GM12864 (cell line): Measurements from ENCODE around the gene CRADD.

Experiments
- DNase-seq: peaks from one replicate; pipeline ENCODE4 v3.0.0-alpha.2; 2011; ENCODE audit warnings: low read depth
- H3K4me3 ChIP-seq: 2 replicates; pipeline ENCODE4 v1.5.1; 2011; ENCODE audit warnings: mild to moderate bottlenecking, low read depth, low read length, control low read depth
- TF ChIP-seq, protein P1 (sequence below): IDR thresholded peaks from 2 replicates; pipeline ENCODE4 v1.5.1; 2011; ENCODE audit warnings: low read depth, mild to moderate bottlenecking, moderate library complexity, low read length, control low read depth, inconsistent platforms; ENCODE audit errors: missing control alignments

Gene CRADD

GRCh38 chr12:93847517-93848474, 170.6 kb downstream of the CRADD start:
- DNase-seq = peak; percentile 80
- TF ChIP-seq, protein P1, sequence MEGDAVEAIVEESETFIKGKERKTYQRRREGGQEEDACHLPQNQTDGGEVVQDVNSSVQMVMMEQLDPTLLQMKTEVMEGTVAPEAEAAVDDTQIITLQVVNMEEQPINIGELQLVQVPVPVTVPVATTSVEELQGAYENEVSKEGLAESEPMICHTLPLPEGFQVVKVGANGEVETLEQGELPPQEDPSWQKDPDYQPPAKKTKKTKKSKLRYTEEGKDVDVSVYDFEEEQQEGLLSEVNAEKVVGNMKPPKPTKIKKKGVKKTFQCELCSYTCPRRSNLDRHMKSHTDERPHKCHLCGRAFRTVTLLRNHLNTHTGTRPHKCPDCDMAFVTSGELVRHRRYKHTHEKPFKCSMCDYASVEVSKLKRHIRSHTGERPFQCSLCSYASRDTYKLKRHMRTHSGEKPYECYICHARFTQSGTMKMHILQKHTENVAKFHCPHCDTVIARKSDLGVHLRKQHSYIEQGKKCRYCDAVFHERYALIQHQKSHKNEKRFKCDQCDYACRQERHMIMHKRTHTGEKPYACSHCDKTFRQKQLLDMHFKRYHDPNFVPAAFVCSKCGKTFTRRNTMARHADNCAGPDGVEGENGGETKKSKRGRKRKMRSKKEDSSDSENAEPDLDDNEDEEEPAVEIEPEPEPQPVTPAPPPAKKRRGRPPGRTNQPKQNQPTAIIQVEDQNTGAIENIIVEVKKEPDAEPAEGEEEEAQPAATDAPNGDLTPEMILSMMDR = no peak
- no peak overlapping the region for H3K4me3 ChIP-seq

GRCh38 chr12:93848523-93849101, 171.4 kb downstream of the CRADD start:
- no peak overlapping the region for H3K4me3 ChIP-seq
- peak; percentile 46 for DNase-seq
- TF ChIP-seq, protein P1 = no peak

- no peak for DNase-seq
- TF ChIP-seq, protein P1 = no peak
- H3K4me3 ChIP-seq = no peak overlapping the region
Measured at GRCh38 chr12:93849946-93850345, 172.8 kb downstream of the CRADD start.

DNA sequence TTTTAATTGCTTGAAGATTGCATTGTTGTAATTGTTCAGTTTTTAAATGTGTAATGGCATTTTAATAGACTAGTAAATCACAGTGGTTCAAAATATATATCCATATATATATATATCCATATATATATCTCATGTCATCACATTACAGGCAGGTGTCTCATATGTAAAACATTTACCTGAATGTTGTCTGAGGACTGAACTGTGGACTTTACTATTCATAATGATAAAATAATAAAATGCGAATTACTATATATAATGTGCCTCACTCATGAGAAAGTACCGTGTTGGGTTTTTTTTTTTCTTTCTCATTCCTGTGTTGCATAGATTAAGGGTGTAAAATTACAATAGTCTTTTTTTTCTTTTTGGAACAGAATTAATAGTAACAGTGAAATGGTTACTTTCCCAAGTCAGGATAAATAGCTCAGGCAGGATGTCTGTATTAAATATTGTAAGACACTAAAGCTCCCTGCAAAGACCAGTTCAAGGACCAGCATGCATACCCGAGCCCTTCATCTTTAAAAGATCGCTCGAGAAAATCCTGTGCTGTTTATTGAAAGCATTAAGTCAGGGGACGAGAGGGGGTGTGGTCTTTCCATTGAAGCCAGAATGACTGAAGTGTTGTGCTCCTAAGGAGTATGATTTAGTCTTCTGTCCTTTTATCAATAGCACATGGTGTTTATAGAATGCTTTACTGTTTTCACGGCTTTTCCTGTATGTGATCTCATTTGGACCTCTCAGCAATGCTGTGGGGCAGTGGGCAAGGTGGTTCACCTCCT, 173.5 kb downstream of the CRADD start:
- no peak for DNase-seq
- TF ChIP-seq, protein P1 = no peak

GRCh38 chr12:93851257-93851671, 174.1 kb downstream of the CRADD start:
- no peak overlapping the region for H3K4me3 ChIP-seq
- DNase-seq = no peak
- TF ChIP-seq, protein P1 = no peak

More for the DNA sequence above, 173.5 kb downstream of the CRADD start:
- no peak overlapping the region for H3K4me3 ChIP-seq

- DNase-seq = no peak
- H3K4me3 ChIP-seq = no peak overlapping the region
- TF ChIP-seq, protein P1 = no peak
Measured at GRCh38 chr12:93852173-93852591, 175.0 kb downstream of the CRADD start.
